SH-SY5Y (cell line): ENCODE measurements around the gene RIN3.

Source experiments
- GATA2 ChIP-seq: IDR thresholded peaks from 2 replicates; pipeline ENCODE4 v1.6.1; 2011; ENCODE audit warnings: mild to moderate bottlenecking, low read depth, low read length
- GATA3 ChIP-seq: IDR thresholded peaks from 2 replicates; pipeline ENCODE4 v1.6.1; 2011; ENCODE audit warnings: low read depth, mild to moderate bottlenecking, low read length, moderate library complexity

Gene RIN3

DNA sequence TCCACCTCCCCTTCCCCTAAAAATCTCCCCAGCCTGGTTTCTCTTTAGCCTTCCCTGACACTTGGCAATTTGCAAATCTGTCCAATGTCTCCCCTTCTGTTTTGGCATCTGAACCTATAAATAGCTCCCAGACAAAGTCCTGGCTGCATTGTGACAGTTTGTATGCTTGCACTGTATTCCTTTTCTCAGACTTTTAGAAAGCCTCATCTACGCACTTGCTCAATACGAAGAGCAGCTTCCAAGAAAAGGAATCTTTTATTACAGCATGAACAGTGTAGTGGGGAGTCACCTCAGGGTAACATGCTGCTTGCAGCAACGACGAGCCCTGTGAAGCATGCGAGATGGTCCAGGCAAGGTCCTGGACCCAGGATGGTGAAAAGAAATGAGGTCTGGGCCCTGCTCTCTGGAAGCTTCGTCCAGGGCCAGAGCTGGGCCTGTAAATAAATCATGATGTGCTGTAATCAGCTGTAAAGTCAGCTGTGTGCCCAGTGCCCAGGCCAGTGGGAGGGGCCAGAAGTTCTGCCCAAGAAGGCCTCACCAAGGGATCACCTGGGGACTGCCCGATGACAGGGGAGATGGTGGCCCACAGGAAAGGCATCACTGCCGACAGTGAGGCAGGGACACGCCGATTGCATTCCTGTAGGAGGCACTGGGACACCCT, 88.3 kb downstream of the RIN3 start:
- TF ChIP-seq GATA2 (no peak), GATA3 (no peak)

DNA sequence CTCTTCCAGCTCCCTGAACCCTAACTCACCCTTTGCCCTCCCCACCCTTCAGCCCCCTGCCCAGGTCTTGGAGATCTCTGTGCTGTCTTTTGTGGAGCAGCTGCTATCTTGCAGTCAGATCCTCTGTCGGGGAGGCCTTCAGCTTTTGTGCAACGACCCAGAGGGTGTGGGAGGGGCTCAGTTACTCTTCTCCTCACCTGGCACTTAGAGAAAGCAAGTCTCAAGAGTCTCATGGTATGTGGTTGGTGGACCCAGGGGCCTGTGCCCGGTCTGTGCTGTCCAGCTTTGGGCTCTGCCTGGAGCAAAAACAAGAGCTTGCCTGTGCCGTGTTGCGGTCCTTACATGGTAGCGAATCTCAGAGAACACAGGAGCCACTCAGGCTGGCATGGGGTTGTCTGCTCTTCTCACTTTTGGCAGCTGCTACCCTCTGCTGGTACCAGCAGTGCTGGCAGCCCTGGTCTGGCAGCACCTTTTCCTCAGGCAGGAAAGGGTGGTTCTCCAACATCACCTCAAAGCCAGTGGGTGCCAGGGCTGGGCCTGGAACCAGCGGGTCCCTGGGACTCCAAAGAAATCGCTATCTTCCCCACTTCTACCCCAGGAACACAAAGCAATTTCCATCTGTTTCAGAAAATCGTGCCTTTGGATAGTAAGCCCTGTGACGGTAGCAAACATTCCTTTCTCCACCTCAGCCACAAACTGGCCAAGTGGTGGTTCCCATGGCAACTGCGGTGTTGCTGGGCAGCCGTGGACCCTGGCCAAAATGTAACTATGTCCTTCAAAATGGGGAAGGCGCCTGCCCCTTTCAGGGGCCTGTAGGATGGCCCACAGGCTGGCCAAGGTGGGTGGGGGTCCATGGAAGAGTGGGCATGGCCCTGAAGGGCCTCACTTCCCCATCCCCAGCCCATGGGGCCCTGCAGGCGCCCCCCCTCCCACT, 90.0 kb downstream of the RIN3 start:
- no peak for TF ChIP-seq GATA3
- no peak for TF ChIP-seq GATA2

DNA sequence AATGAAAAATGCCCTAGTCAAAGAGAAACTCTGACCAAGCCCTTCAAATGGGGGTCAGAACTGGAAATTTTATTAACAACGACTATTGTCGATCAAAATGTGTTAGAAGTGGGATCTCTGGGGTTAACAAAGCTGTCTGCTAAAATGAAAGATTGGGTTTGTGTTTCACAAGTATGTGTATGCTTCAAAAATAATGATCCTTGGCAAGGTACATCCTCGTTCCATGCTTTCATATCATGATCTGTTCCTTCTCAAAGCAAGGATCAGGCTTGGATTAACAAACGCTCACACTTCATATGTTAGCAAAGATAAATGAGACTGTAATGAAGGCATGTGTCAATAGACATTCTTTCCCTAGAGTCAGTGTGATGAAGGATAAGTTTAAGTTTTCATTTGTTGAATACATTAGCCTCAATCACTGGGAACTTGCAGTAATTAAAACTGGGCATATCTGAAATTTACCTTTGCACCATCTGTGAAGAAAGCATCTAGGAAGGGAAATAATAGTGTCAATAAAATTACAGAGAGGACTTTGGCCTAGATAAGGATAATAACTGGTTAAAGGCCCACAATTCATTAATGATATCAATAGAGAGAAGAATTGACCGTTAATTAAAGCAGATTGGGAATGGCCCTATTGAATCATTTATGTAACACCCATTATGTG, 91.8 kb downstream of the RIN3 start:
- TF ChIP-seq GATA2 (no peak), GATA3 (no peak)

DNA sequence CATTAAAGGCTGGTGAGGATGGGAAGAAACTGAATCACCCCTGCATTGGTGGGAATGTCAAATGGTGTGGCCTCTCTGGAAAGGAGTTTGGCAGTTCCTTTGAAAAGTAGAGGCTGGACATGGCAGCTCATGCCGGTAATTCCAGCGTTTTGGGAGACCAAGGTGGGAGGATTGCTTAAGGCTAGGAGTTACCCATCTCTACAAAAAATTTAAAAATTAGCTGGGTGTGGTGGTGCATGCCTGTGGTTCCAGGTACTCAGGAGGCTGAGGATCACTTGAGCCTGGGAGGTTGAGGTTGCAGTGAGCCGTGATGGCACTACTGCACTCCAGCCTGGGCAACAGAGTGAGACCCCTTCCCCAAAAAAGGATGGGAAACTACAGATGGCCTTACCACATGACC, 93.7 kb downstream of the RIN3 start:
- no peak for TF ChIP-seq GATA3
- no peak for TF ChIP-seq GATA2

DNA sequence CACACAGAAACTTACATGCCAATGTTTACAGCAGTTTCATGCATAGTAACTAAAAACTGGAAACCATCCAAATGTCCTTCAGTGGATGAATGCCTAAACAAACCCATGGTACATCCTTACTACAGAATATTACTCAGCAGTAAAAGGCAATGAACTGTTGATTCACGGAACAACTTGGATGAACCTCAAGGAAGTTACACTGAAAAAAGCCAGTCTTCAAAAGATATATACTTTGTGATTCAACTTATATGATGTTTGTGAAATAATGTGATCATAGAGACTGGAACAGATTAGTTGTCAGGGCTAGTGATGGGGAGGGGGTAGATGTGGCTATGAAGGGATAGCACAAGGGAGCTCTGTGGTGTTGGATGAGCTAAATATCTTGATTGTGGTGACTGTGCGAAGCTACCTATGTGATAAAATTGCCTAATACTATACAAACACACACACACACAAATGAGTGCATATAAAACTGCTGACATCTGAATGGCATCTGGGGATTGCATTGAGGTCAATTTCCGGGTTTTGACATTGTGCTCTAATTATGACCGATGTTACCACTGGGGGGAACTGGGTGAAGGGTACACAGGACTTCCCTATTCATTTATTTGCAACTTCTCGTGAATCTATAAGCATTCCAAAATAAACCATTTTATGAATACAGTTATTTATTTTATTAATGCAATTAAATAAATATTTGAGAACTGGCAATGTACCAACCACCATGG, 94.3 kb downstream of the RIN3 start:
- TF ChIP-seq GATA2 (no peak), GATA3 (no peak)

DNA sequence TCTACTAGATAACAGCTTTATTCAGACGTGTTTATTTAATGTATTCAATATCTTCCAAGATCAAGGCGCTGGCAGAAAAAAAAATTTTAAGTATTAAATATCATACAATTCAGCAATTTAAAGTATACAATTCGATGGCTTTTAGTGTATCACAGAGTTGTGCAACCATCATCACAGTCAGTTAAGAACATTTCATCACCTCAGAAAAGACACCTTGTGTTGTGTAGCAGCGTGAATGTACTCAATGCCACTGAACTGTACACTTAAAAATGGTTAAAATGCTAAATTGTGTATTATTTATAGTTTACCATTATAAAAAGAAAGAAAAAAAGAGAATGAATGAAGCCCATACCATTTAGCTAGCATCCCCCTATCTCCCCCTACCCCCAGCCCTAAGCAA, 96.4 kb downstream of the RIN3 start:
- TF ChIP-seq GATA2 (no peak), GATA3 (no peak)

DNA sequence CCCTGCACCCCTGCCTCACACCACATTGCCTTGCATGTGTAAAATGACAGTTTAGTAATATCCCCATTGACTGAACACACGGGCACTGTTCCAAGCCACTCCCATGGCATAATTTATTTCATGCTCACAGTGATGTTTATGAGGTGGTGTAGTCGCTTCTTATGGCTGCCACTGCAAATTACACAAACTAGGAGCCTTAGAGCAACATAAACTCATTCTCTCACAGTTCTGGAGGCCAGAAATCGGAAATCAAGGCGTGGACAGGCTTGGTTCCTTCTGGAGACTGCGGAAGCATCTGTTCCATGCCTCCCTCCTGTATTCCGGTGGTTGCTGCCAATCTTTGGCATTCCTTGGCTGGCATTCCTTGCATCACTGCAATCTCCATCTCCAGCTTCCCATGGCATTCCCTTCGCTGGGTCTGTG, 97.3 kb downstream of the RIN3 start:
- TF ChIP-seq GATA2 (no peak), GATA3 (no peak)

DNA sequence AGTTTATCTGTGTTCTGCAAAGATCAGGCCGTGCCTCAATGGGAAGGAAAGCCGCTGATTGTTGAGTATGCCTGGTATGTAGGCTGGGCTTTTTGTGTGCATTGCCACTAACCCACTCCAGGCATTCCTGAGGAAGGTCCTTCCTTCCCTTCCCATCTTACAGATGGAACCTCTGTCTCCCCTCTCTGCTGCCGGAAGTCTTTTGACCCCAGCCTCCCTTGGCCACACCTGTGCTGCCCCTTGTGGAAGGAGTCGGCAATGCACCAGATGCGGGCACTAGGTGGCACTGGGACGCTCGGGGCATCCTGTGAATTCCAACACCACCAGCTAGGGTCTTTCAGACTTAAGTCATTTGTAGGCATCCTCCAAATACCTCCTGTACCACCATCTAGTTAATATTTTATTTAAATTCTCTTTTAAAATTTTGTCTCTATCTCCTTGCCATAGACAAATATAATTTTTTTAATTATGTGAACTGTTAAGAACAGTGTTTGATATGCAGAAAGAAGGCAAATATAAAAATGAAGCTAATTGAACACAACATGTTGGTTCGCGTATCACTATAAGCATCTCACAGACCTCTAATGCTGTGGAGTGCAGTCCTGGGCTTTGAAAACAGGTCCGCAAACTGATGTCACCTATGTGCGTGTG, 99.6 kb downstream of the RIN3 start:
- TF ChIP-seq GATA2 (no peak), GATA3 (no peak)

DNA sequence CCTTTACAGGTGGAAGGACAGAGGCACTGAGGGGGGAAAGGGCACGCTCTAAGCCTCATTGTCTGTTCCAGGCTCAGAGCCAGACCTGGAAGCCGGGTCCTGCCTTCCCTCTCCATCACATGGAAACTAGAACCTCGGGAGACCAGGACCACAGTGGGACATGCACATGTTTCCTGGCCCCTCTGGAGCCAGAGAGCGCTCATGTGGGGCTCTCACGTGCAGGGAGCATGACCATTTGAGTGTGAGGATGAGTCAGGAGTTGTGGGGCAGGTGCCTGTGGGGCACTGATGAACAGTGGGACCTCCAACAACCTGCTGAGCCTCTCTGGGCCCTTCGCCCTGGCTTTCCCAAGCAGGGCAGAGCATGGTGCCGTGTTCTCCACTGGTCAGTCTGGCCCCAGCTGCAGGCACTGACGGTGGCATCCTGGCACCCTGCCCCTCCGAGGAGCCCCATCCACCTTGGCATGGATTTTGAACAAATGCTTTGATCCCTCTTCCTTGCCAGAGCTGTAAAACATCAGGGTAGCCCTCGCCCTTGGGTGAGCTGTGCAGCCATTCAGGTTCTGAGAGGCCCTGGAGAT, 100.2 kb downstream of the RIN3 start:
- no peak for TF ChIP-seq GATA3
- TF ChIP-seq GATA2, result no peak

DNA sequence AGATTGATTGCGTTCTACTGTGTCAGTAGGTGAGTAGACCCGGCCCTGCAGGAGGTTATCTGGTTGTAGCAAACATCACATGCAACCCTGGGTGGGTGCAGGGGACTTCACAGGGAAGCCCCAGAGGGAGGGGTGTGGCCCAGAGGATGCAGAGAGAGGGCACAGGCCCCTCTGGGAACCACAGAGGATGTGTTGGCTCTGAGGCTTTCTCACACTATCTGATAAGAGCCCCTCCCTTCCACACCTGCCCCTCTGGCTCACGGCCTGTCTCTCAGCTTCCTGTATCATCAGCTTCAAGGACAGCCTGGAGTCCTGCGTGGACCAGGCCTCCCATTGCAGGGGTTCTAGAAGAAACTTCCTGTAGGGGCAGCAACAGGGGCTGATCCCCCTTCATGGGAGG, 101.9 kb downstream of the RIN3 start:
- TF ChIP-seq GATA3 (no peak), GATA2 (no peak)

DNA sequence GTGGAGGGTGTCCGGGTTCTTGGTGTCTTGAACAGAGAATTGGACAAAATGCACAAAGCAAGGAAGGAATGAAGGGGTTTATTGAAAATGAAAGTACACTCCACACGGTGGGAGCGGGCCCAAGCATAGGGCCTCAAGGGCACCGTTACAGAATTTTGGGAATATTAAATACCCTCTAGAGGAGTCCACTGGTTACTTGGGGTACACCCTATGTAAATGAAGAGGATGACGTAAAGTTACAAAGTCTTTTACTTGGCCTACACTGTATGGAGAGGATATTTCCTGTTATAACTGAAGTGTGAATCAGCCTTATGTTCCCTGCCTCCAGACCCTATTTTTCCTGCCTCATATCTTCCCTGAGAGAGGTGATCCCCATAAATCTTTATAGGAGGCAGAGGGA, 102.6 kb downstream of the RIN3 start:
- TF ChIP-seq GATA2 (no peak), GATA3 (no peak)

DNA sequence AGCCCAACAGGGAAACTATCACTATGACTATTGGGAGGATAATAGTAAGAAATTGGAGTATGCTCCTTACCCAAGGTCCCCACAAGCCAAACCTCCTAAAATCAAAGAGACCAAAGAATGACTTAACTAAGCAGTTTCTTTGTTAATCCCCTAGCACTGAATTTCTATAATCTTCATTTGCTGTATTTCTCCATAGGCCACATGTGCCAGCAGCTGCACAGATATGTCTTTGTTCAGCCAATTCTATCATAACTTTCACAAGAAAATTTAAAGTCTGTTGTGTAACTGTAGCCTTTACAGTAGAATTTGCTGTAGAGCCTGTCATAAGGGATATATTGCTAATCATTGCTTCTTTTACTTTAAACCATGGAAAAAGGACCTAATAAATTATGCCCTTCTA, 104.0 kb downstream of the RIN3 start:
- TF ChIP-seq GATA3, result no peak
- no peak for TF ChIP-seq GATA2

DNA sequence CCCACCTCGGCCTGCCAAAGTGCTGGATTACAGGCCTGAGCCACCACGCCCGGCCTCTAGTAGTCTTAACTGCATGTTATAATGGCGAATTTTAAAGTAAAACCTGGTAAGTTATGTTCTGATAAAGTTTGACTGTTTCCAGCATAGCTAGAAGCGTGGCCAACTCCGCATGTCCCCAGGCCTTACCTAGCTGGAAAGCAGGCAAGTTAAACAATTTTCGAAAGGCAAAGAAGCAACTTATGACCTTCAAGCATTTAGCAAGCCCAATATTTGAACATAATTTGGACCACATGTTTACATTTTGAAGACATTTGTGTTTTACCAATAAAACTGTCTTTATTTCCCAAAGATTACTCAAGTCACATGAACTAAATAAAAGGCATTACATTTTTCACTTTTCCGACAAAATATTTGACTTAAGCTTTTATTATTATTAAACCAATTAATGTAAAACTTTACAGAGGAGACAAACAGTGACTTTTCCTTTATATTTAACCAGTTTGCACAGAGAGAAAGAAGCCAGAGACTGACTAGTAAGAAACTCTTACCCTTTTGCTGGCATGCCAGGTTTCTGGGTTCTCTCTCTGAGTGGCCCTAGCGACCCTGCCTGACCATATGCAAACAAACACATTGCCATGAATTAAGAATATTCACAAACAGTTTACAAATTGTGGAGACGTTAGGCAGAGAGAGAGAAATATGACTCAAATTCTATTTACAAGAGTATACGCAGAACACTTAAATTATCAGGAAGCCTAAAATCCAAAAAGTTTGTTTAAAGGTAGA, 106.3 kb downstream of the RIN3 start:
- TF ChIP-seq GATA3 (no peak), GATA2 (no peak)

DNA sequence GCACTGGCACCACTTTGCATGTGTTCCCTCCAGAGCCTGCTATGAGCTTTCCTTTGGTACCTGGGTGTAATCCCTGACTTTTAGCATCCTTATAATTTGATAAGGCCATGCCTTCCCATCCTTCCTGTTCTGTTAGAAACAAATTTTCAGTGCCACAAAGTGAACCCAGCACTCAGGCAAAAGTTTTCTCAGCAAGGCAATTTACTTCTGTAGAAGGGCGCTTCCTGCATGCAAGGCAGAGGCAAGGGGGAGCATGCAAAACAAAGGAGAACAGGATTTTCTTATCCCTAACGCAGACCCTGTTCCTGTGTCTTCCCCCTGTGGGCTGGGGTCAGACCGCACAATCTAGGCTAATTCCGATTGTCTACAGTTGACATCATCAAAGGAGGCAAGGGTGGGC, 108.7 kb downstream of the RIN3 start:
- TF ChIP-seq GATA3, result no peak
- TF ChIP-seq GATA2, result no peak

DNA sequence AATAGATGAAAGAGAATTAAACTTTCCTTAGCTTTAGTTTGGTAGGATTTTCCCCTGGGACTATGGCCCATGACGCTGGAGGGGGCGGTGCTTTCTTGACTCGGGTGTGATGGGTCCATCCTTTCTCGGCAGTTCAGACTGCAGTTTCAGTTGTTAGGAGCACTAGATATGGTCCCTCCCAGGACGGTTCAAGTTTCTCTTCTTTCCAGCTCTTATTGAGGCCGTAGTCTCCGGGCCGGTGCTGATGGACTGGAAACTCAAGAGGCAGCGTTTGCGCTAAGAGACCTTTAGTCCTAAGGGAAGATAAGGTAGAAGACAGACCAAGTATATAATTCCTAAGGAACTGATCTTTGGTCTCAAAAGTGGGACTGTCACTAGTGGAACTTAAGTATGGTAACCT, 111.2 kb downstream of the RIN3 start:
- no peak for TF ChIP-seq GATA3
- no peak for TF ChIP-seq GATA2
